ENCODE data around the gene FIG4.

GRCh38 chr6:109795994-109796555, 105.0 kb downstream of the FIG4 start:
- no peak for TF ChIP-seq CTCF (IDR thresholded peaks at IDR 0.05)
- no peak for TF ChIP-seq POLR2A (IDR thresholded peaks at IDR 0.05)
